ENCODE measurements around the gene ITGA1.

The ITGA1 gene

DNA sequence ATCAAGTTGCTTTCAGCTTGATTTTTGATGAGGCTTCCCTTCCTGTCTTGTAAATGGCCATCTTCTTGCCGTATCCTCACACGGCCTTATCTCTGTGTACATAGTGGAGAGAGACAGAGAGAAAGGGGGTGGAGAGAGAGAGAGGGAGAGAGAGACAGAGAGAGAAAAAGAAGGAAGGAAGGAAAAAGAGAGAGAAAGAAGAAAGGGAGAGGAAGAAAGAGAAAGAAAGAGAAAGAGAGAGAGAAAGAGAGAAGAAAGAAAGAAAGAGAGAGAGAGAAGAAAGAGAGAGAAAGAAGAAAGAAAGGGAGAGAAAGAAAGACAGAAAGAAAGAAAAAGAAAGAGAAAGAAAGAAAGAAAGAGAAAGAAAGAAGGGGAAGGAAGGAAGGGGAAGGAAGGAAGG lies 46.6 kb downstream of the ITGA1 start:
- no peak overlapping the region for H3K4me3 ChIP-seq (replicated peaks; ENCODE audit: low read depth, low read length)
- no peak for DNase-seq (ENCODE audit: low read depth)
- TF ChIP-seq, protein P1, sequence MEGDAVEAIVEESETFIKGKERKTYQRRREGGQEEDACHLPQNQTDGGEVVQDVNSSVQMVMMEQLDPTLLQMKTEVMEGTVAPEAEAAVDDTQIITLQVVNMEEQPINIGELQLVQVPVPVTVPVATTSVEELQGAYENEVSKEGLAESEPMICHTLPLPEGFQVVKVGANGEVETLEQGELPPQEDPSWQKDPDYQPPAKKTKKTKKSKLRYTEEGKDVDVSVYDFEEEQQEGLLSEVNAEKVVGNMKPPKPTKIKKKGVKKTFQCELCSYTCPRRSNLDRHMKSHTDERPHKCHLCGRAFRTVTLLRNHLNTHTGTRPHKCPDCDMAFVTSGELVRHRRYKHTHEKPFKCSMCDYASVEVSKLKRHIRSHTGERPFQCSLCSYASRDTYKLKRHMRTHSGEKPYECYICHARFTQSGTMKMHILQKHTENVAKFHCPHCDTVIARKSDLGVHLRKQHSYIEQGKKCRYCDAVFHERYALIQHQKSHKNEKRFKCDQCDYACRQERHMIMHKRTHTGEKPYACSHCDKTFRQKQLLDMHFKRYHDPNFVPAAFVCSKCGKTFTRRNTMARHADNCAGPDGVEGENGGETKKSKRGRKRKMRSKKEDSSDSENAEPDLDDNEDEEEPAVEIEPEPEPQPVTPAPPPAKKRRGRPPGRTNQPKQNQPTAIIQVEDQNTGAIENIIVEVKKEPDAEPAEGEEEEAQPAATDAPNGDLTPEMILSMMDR (IDR thresholded peaks at IDR 0.05; ENCODE audit: low read length, missing control alignments) = no peak

DNA sequence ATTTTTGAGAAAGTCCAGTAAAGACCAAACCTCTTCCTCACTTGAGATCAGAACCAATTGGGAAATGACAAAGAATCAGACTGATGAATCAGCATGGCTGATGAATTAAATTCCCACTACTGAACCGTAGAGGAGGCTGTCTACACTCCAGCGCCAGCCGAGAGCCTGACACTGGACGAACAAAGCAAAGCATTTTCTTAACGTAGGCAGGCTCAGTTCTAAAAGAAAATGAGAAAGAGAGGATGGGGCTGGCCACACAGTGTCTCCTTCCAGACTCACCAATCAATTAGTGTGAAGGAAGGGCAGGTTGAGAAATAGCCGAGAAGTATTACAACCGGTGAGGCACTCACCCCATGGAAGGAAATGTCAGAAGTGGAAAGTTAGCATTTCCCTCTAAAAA lies 49.4 kb downstream of the ITGA1 start:
- DNase-seq (ENCODE audit: low read depth) = peak; percentile 53
- TF ChIP-seq, protein P1 (IDR thresholded peaks at IDR 0.05; ENCODE audit: low read length, missing control alignments) = peak; percentile 10
- no peak overlapping the region for H3K4me3 ChIP-seq (replicated peaks; ENCODE audit: low read depth, low read length)

DNA sequence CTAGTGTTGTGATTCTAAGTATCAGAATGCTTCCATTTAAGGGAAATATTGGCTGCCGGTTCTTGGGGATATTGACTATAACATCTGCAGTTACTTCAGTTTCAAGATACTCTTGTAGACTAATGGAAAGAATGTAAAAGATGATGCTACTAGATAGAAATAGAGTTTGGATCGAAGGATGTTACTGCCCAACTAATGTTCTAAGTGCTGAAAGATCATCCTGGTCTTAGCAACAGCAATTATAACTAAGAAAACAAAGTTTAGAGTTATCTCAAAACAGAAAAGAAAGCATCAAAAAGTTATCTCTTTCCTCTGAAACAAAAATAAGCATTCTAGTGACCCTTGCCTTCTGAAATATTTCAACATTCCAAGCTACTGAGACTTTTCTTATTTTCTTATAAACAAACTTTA lies 49.9 kb downstream of the ITGA1 start:
- H3K4me3 ChIP-seq (replicated peaks; ENCODE audit: low read depth, low read length) = no peak overlapping the region
- TF ChIP-seq, protein P1 (IDR thresholded peaks at IDR 0.05; ENCODE audit: low read length, missing control alignments) = no peak
- peak; percentile 32 for DNase-seq (ENCODE audit: low read depth)

DNA sequence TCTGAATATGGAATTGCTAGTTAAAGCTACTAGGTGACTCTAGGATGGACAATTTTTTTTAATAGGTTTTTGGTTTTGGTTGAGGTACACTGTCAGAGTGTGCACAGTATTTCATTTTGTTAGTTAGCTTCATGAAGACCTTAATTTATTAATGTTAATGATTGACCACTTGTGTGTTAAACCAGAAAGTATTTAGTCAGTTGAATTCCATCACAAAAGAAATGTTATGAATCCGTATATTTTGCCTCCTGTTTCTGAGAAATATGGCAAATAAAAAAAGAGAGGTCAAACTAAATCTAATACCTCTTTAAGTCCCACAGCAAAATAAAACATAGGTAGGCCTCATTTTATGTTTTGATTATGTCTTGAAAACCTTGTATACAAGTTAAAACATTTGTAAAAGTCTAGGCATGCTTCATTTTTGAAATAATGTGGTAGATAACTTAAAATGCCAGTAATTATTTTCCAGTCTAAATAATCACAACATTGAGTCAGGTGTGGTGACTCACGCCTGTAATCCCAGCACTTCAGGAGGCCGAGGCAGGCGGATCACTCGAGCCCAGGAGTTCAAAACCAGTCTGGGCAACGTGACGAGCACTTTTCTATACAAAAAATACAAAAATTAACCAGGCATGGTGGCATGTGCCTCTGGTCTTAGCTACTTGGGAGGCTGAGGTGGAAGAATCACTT lies 50.8 kb downstream of the ITGA1 start:
- TF ChIP-seq, protein P1 (IDR thresholded peaks at IDR 0.05; ENCODE audit: low read length, missing control alignments) = no peak
- no peak overlapping the region for H3K4me3 ChIP-seq (replicated peaks; ENCODE audit: low read depth, low read length)
- no peak for DNase-seq (ENCODE audit: low read depth)

DNA sequence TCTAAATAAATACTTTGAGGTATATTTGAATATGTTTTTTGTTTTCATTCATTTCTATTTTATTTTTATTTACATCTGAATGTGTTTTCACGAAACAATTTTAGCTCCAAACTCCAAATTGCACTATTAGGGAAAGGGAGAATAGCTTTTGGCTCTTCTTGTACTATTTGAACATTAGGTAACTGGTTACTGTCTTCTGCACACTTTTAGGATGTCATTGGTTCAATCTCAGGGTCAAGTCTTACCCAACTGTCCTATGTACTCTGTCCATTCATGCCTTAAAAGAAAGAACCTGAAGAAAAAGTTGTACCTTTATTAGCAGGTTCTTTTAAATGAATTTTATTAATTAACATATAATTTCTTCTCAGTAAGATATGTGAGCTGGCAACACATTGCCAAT lies 51.6 kb downstream of the ITGA1 start:
- TF ChIP-seq, protein P1 (IDR thresholded peaks at IDR 0.05; ENCODE audit: low read length, missing control alignments) = no peak
- no peak for DNase-seq (ENCODE audit: low read depth)

DNA sequence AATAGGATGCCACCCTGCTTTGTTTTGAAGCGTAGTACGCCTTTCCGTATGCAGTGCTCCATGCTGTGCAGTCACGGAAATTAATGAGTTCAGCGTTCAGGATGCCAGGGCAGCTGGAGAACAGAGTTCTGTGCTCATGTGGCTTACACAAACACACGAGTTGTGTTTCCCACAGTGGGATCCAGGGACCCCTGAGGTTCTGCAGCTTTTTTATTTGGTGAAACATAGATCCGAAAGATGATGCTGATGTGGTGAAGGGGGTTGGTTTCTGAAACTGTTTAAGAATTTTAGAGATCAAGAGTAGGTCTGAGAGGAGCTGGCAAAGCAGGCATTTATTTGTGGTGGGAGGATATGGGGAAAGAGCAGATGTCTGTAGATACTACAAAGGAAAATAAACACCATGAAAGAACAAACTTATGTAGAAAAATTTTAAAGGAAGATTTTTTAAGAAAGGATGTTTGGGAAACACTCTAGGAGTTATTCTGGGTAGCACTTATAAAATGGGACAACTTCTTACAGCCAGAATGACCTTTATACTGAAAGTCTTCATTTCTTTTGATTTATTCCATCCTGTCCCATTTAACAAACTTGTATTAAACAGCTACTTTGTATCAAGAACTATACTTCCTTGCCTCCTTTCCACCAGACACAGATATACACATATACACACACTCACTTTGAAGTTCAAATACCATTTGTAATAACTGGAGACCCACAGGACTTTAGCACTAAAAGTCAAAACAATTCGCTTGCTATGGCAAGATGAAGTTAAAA lies 52.7 kb downstream of the ITGA1 start:
- TF ChIP-seq, protein P1 (IDR thresholded peaks at IDR 0.05; ENCODE audit: low read length, missing control alignments) = no peak
- H3K4me3 ChIP-seq (replicated peaks; ENCODE audit: low read depth, low read length) = no peak overlapping the region
- DNase-seq (ENCODE audit: low read depth) = peak; percentile 38

More for the DNA sequence above, 51.6 kb downstream of the ITGA1 start:
- no peak overlapping the region for H3K4me3 ChIP-seq (replicated peaks; ENCODE audit: low read depth, low read length)
